NK-92 (cell line): ENCODE measurements around the gene ILK.

Source experiments
- DNase-seq: peaks from one replicate; lab custom pipeline; 2025; ENCODE audit not compliant: unreplicated experiment; lab: John Stamatoyannopoulos, UW

ILK gene

GRCh38 chr11:6572215-6572614, 31.4 kb upstream of the ILK start:
- DNase-seq = no peak

DNA sequence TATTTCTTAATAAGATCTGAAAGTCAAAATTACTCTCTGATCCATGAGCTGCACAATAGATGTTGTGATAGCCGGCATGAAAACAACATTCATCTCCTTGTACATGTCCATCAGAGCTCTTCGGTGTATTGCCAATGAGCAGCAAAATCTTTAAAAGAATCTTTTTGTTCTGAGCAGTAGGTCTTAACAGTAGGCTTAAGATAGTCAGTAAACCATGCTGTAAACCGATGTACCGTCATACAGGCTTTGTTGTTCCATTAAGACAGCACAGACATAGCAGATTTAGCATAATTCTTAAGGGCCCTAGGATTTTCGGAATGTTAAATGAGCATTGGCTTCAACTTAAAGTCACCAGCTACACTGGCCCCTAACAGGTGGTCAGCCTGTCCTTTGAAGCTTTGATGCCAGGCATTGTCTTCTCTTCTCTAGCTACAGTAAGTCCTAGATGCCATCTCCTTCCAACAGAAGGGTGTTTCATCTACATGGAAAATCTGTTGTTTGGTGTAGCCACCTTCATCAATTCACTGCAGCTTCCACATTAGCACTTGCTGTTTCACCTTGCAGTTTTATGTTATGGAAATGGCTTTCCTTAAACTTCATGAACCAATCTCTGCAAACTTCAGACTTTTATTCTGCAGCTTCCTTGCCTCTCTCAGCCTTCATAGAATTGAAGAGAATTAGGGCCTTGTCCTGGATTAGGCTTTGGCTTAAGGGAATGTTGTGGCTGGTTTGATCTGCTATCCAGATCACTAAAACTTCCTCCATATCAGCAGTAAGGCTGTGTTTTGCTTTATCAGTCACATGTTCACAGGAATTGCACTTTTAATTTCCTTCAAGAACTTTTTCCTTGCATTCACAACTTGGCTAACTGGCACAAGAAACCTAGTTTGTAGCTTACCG, 28.5 kb upstream of the ILK start:
- no peak for DNase-seq

- no peak for DNase-seq
Observed at GRCh38 chr11:6576471-6577373, 26.9 kb upstream of the ILK start.

- DNase-seq = no peak
Observed at GRCh38 chr11:6578134-6578533, 25.4 kb upstream of the ILK start.

GRCh38 chr11:6579681-6580080, 23.9 kb upstream of the ILK start:
- no peak for DNase-seq

DNA sequence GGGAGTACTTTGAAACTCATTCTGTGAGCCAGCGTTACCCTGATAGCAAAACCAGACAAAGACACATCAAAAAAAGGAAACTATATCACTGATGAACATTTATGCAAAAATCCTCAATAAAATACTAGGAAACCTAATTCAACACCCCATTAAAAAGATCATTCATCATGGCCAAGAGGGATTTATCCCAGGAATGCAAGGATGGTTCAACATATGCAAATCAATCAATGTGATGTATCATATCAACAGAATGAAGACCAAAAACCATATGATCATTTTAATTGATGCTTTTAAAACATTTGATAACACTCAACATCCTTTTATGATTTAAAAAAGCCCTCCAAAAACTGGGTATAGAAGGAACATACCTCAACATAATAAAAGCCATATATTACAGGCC, 20.0 kb upstream of the ILK start:
- no peak for DNase-seq

DNA sequence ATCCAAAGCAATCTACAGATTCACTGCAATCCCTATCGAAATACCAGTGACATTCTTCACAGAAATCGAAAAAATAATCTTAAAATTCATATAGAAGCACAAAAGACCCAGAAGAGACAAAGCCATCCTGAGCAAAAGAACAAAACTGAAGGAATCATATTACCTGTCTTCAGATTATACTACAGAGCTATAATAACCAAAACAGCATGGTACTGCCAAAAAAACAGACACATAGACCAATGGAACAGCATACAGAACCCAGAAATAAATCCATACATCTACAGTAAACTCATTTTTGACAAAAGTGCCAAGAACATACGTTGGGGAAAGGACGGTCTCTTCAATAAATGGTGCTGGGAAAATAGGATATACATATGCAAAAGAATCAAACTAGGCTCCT, 19.0 kb upstream of the ILK start:
- no peak for DNase-seq

- DNase-seq = no peak
Observed at GRCh38 chr11:6586434-6587359, 16.9 kb upstream of the ILK start.

GRCh38 chr11:6587360-6587953, 16.1 kb upstream of the ILK start:
- no peak for DNase-seq

DNA sequence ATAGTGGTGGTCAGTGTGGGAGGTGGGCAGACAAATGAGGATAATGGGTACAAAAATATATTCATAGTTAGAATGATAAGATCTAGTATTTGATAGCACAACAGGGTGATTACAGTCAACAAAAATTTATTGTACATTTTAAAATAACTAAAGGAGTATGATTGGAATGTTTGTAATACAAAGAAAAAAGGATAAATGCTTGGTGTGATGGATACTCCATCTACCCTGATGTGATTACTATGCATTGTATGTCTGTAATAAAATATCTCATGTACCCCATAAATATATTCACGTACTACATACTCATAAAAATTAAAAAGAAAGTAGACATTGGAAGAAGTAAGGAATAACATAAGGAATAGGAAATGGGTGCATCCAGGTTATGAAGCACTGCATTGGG, 15.6 kb upstream of the ILK start:
- DNase-seq = no peak

- DNase-seq = no peak
Observed at GRCh38 chr11:6594142-6594768, 9.3 kb upstream of the ILK start.

- no peak for DNase-seq
Observed at GRCh38 chr11:6596239-6596877, 7.2 kb upstream of the ILK start.

DNA sequence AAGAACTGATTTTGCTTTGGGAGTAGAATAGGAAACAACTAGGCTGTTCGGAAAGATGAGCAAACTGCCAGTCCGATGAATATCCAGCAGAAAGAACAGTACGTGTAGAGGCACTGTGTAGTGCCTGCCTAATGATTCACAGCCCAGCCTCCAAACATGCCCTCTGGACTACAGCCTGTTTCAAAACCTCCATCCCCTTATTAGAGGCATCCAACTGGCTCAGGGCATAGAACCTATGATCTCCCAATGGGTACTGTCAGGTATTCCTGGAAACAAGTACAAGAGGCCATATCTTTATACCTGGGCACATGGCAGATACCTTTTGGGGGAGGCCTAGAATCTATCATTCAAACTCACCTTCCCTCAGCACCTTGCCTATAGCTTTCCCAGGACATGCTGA, 5.0 kb upstream of the ILK start:
- no peak for DNase-seq

- DNase-seq = no peak
Observed at GRCh38 chr11:6599449-6599848, 4.1 kb upstream of the ILK start.

- no peak for DNase-seq
Observed at GRCh38 chr11:6599881-6600390, 3.6 kb upstream of the ILK start.

- no peak for DNase-seq
Observed at GRCh38 chr11:6601041-6601461, 2.5 kb upstream of the ILK start.

GRCh38 chr11:6602096-6602940, 1.3 kb upstream of the ILK start:
- no peak for DNase-seq

GRCh38 chr11:6604081-6604626, 580 bp downstream of the ILK start:
- DNase-seq = no peak
